Stimulated activated CD4-positive, alpha-beta T cell treated with anti-CD3 and anti-CD28 coated beads, Interleukin-2, amount 100 ng/mL, for 4 hours (primary cell): ENCODE data around the gene BRSK2.
"Not testable (repeated sequence)": the region's sequence is repeated elsewhere in the genome, so short reads cannot be mapped to it uniquely, and the experiment has no call there.

Experiments
- DNase-seq: peaks from one replicate; pipeline ENCODE4 v3.0.0-alpha.2; 2020; ENCODE audit warnings: low read depth

BRSK2 gene

GRCh38 chr11:1354125-1354938, 35.4 kb upstream of the BRSK2 start:
- DNase-seq = no peak

- no peak for DNase-seq
Measured at GRCh38 chr11:1356007-1356435, 33.7 kb upstream of the BRSK2 start.

GRCh38 chr11:1356478-1356960, 33.2 kb upstream of the BRSK2 start:
- DNase-seq = no peak

- DNase-seq = no peak
Measured at GRCh38 chr11:1358286-1358685, 31.4 kb upstream of the BRSK2 start.

- not testable (repeated sequence) for DNase-seq
Measured at GRCh38 chr11:1358931-1359330, 30.8 kb upstream of the BRSK2 start.

GRCh38 chr11:1359556-1359955, 30.2 kb upstream of the BRSK2 start:
- DNase-seq = no peak

GRCh38 chr11:1360181-1360834, 29.4 kb upstream of the BRSK2 start:
- no peak for DNase-seq

GRCh38 chr11:1360835-1361357, 28.8 kb upstream of the BRSK2 start:
- DNase-seq = no peak

- DNase-seq = no peak
Measured at GRCh38 chr11:1361882-1362281, 27.9 kb upstream of the BRSK2 start.

- DNase-seq = no peak
Measured at GRCh38 chr11:1367721-1368120, 22.0 kb upstream of the BRSK2 start.

- no peak for DNase-seq
Measured at GRCh38 chr11:1368216-1368615, 21.5 kb upstream of the BRSK2 start.

- DNase-seq = no peak
Measured at GRCh38 chr11:1368966-1369365, 20.8 kb upstream of the BRSK2 start.

GRCh38 chr11:1369371-1370005, 20.2 kb upstream of the BRSK2 start:
- DNase-seq = no peak

GRCh38 chr11:1370186-1371025, 19.3 kb upstream of the BRSK2 start:
- DNase-seq = no peak

- DNase-seq = no peak
Measured at GRCh38 chr11:1371026-1371325, 18.8 kb upstream of the BRSK2 start.

GRCh38 chr11:1371377-1371776, 18.4 kb upstream of the BRSK2 start:
- DNase-seq = no peak

- no peak for DNase-seq
Measured at GRCh38 chr11:1371836-1372465, 17.8 kb upstream of the BRSK2 start.

- DNase-seq = no peak
Measured at GRCh38 chr11:1372660-1373059, 17.1 kb upstream of the BRSK2 start.

- no peak for DNase-seq
Measured at GRCh38 chr11:1373536-1374214, 16.1 kb upstream of the BRSK2 start.

- DNase-seq = no peak
Measured at GRCh38 chr11:1375161-1375954, 14.4 kb upstream of the BRSK2 start.
